ENCODE data around the gene NEU4. TPM values are rescaled to one million over a fixed set of nuclear protein-coding genes. Genes with fewer than 3 reads are reported as not detected.

The NEU4 gene
- total and polyA plus RNA-seq, 8 donors: 0.17 to 0.55 (median 0.30) TPM; not detected in 1

GRCh38 chr2:241811952-241812729 lies 3.1 kb downstream of the NEU4 start:
- Histone ChIP-seq H3K27ac (no peak overlapping the region), H3K4me3 (no peak overlapping the region), H3K9me3 (no peaks in the 10 kb centered on the region), H3K27me3 (peaks cover 0 to 60% of the 10 kb centered on the region in 2 donors), H3K4me1 (peaks cover 0 to 7% of the 10 kb centered on the region in 2 donors), H3K36me3 (no peaks in the 10 kb centered on the region)
- no peak for TF ChIP-seq CTCF (IDR thresholded peaks at IDR 0.05)
- intact Hi-C loops (cut with DNase I): no loop called here
- DNase-seq (peak in 2 of 4 donors; percentile 28 to 55), ATAC-seq (no peak)

GRCh38 chr2:241812730-241813643 lies 4.0 kb downstream of the NEU4 start:
- ATAC-seq (no peak), DNase-seq (peak in 2 of 4 donors; percentile 35 to 75)
- no peak for TF ChIP-seq CTCF (IDR thresholded peaks at IDR 0.05)
- Histone ChIP-seq H3K4me1 (peaks cover 0 to 12% of the 10 kb centered on the region in 2 donors), H3K9me3 (no peaks in the 10 kb centered on the region), H3K4me3 (no peak overlapping the region), H3K27me3 (peaks cover 0 to 68% of the 10 kb centered on the region in 2 donors), H3K36me3 (no peaks in the 10 kb centered on the region), H3K27ac (no peak overlapping the region)
- intact Hi-C loops (cut with DNase I): no loop called here

GRCh38 chr2:241813644-241814392 lies 4.8 kb downstream of the NEU4 start:
- ATAC-seq: peak; percentile 27
- no peak overlapping the region for H3K4me3 ChIP-seq

GRCh38 chr2:241814393-241814642 lies 5.3 kb downstream of the NEU4 start:
- H3K4me3 ChIP-seq: no peak overlapping the region
- H3K4me1 ChIP-seq: peaks cover 0 to 12% of the 10 kb centered on the region in 2 donors
- intact Hi-C loops (cut with DNase I): no loop called here
- no peak for TF ChIP-seq CTCF (IDR thresholded peaks at IDR 0.05)
- peaks cover 0 to 62% of the 10 kb centered on the region in 2 donors for H3K27me3 ChIP-seq
- no peaks in the 10 kb centered on the region for H3K9me3 ChIP-seq
- ATAC-seq (no peak), DNase-seq (peak in 1 of 4 donors; percentile 76)
- H3K27ac ChIP-seq: no peak overlapping the region
- no peaks in the 10 kb centered on the region for H3K36me3 ChIP-seq

More at GRCh38 chr2:241813644-241814392, 4.8 kb downstream of the NEU4 start:
- no peak for TF ChIP-seq CTCF (IDR thresholded peaks at IDR 0.05)
- DNase-seq: peak in 2 of 4 donors; percentile 29 to 60
- H3K9me3 ChIP-seq: no peaks in the 10 kb centered on the region
- no peak overlapping the region for H3K27ac ChIP-seq
- H3K36me3 ChIP-seq: no peaks in the 10 kb centered on the region
- H3K27me3 ChIP-seq: peaks cover 0 to 66% of the 10 kb centered on the region in 2 donors
- intact Hi-C loops (cut with DNase I): no loop called here
- peaks cover 0 to 12% of the 10 kb centered on the region in 2 donors for H3K4me1 ChIP-seq

All from left lung (tissue), 10 donors.